GM12878 (cell line): ENCODE data around the gene SCAF8. TPM values are rescaled to one million over a fixed set of nuclear protein-coding genes. Genes with fewer than 3 reads are reported as not detected.

Source experiments
- ATAC-seq: fragments of 200-7000 bp; cut with Tn5 transposase; 3 replicates; pipeline ENCODE4 v1.9.1; 2020; ENCODE audit warnings: mild to moderate bottlenecking, moderate library complexity
- BruUV-seq: library from RNA; stranded (reverse); fragments of 400-500 nt; replicated peaks from 2 replicates; lab custom pipeline; 2021; lab: Mats Ljungman, UMichigan
- CTCF ChIA-PET: fragments of 300-600 bp; sonication (Branson Sonifier 250); formaldehyde crosslinking; extraction: SDS; loops from one replicate; lab custom pipeline; 2021; ENCODE audit warnings: inconsistent platforms; lab: Yijun Ruan, JAX
- POLR2A ChIA-PET: fragments of 350-600 bp; formaldehyde crosslinking; extraction: SDS; loops from one replicate; lab custom pipeline; 2021; ENCODE audit warnings: inconsistent platforms; lab: Charles Lee
- RAD21 ChIA-PET: fragments of 300-600 bp; sonication (Branson Sonifier 250); formaldehyde crosslinking; loops from one replicate; lab custom pipeline; 2023; ENCODE audit warnings: antibody characterized with exemption; ENCODE audit not compliant: unreplicated experiment; lab: Charles Lee
- SMC1A ChIA-PET: fragments of 300-600 bp; sonication (Branson Sonifier 250); formaldehyde crosslinking; loops from one replicate; lab custom pipeline; 2023; ENCODE audit not compliant: unreplicated experiment, uncharacterized antibody; lab: Charles Lee
- DNase-seq: peaks from one replicate; pipeline ENCODE4 v3.0.0-alpha.2; 2011; ENCODE audit warnings: low read depth, low spot score
- FAIRE-seq: peaks from 3 replicates; lab custom pipeline; 2011; peaks lifted over from hg19 to GRCh38; lab: Jason Lieb, UNC
- H2AFZ ChIP-seq: 2 replicates; pipeline ENCODE4 v1.6.0; 2011; ENCODE audit warnings: low read depth, low read length, control low read depth; ENCODE audit not compliant: control insufficient read depth
- H3K27ac ChIP-seq: 2 replicates; pipeline ENCODE4 v1.5.1; 2011; ENCODE audit warnings: control low read depth; ENCODE audit not compliant: control insufficient read depth, insufficient read depth
- H3K27me3 ChIP-seq, 2 experiments: replicated peaks in 1 of 2; 2 replicates each; pipeline versions ENCODE4 v1.6.0 to v1.6.1; 2011; ENCODE audit warnings: low read length in 1 of 2; ENCODE audit not compliant: control insufficient read depth in 2 of 2, insufficient read depth in 2 of 2
- H3K36me3 ChIP-seq, 2 experiments: 2 replicates each; pipeline ENCODE4 v1.5.1; 2011; ENCODE audit warnings: low read length in 1 of 2; ENCODE audit not compliant: control insufficient read depth in 2 of 2, insufficient read depth in 2 of 2
- H3K4me1 ChIP-seq: 2 replicates; pipeline ENCODE4 v1.6.1; 2011; ENCODE audit warnings: mild to moderate bottlenecking, low read length, moderate library complexity, mixed read lengths; ENCODE audit not compliant: control insufficient read depth, insufficient read depth
- H3K4me2 ChIP-seq: 2 replicates; pipeline ENCODE4 v1.6.0; 2011; ENCODE audit warnings: control low read depth; ENCODE audit not compliant: control insufficient read depth, insufficient read depth
- H3K4me3 ChIP-seq: fragments of 200-600 bp; sonication (generic); 2 replicates; pipeline ENCODE4 v1.5.1; 2016
- H3K79me2 ChIP-seq: 2 replicates; pipeline ENCODE4 v1.6.0; 2011; ENCODE audit warnings: low read length; ENCODE audit not compliant: control insufficient read depth, insufficient read depth
- H3K9ac ChIP-seq: 2 replicates; pipeline ENCODE4 v1.8.0; 2011; ENCODE audit warnings: low read length, control low read depth, mixed read lengths; ENCODE audit not compliant: control insufficient read depth, insufficient read depth
- H3K9me3 ChIP-seq: replicated peaks from 3 replicates; pipeline ENCODE4 v1.5.1; 2011; ENCODE audit warnings: mild to moderate bottlenecking, low read length; ENCODE audit not compliant: control insufficient read depth, insufficient read depth
- H4K20me1 ChIP-seq: 2 replicates; pipeline ENCODE4 v1.6.0; 2011; ENCODE audit not compliant: control insufficient read depth, insufficient read depth
- BCL3 ChIP-seq: IDR thresholded peaks from 2 replicates; pipeline ENCODE4 v1.6.1; 2011; ENCODE audit warnings: borderline replicate concordance, low read depth, mild to moderate bottlenecking, moderate library complexity, low read length; ENCODE audit not compliant: insufficient read depth, poor library complexity, severe bottlenecking
- CBX3 ChIP-seq: fragments of 200-600 bp; sonication (generic); IDR thresholded peaks from 2 replicates; pipeline ENCODE4 v1.6.1; 2016; ENCODE audit warnings: low read depth, borderline replicate concordance
- ETV6 ChIP-seq, 2 experiments: fragments of 450-650 bp in 1 of 2; IDR thresholded peaks in 1 of 2; conservative IDR thresholded peaks in 1 of 2; 2 replicates each; pipeline ENCODE4 v1.6.1; 2014; ENCODE audit warnings: antibody characterized with exemption in 1 of 2, borderline replicate concordance in 1 of 2, low read depth in 1 of 2, mild to moderate bottlenecking in 1 of 2, moderate library complexity in 1 of 2
- IRF4 ChIP-seq: IDR thresholded peaks from 2 replicates; pipeline ENCODE4 v1.6.1; 2011; ENCODE audit warnings: low read depth, low read length
- KDM1A ChIP-seq: fragments of 200-600 bp; sonication (generic); IDR thresholded peaks from 2 replicates; pipeline ENCODE4 v1.6.1; 2016; ENCODE audit warnings: borderline replicate concordance
- MTA2 ChIP-seq: fragments of 450-650 bp; IDR thresholded peaks from 2 replicates; pipeline ENCODE4 v1.6.1; 2016; ENCODE audit warnings: low read depth, mild to moderate bottlenecking, moderate library complexity
- NBN ChIP-seq: fragments of 450-650 bp; IDR thresholded peaks from 2 replicates; pipeline ENCODE4 v1.6.1; 2016
- NKRF ChIP-seq: fragments of 450-650 bp; conservative IDR thresholded peaks from 2 replicates; pipeline ENCODE4 v1.6.1; 2017; ENCODE audit warnings: mild to moderate bottlenecking, moderate library complexity
- NR2C1 ChIP-seq: fragments of 450-650 bp; IDR thresholded peaks from 2 replicates; pipeline ENCODE4 v1.6.1; 2017; ENCODE audit warnings: antibody characterized with exemption, mild to moderate bottlenecking, moderate library complexity
- RBBP5 ChIP-seq: fragments of 200-600 bp; sonication (generic); conservative IDR thresholded peaks from 2 replicates; pipeline ENCODE4 v1.6.1; 2016
- RFX5 ChIP-seq: IDR thresholded peaks from 2 replicates; pipeline ENCODE4 v1.6.1; 2011; ENCODE audit warnings: low read depth, low read length, improper control_type of control experiment
- TARDBP ChIP-seq: IDR thresholded peaks from 2 replicates; pipeline ENCODE4 v1.6.1; 2016; ENCODE audit warnings: borderline replicate concordance
- ZNF687 ChIP-seq: fragments of 450-650 bp; IDR thresholded peaks from 2 replicates; pipeline ENCODE4 v1.6.1; 2017; ENCODE audit warnings: mild to moderate bottlenecking, moderate library complexity
- WGBS: methylation state at CpG from one replicate; pipeline ENCODE4 v1.1.6; 2016; ENCODE audit warnings: low lambda C conversion rate; ENCODE audit not compliant: insufficient replicate concordance, insufficient coverage; ENCODE audit errors: missing lambda C conversion rate; 5-methylcytosine and 5-hydroxymethylcytosine counted together
- in situ Hi-C: fragments of 300-500 bp; cut with MboI; formaldehyde crosslinking; loops from 9 replicates; pipeline ENCODE4 v1.14.3; 2018; ENCODE audit warnings: mixed read lengths
- intact Hi-C: fragments of 100-400 bp; cut with micrococcal nuclease; formaldehyde crosslinking; loops from one replicate; pipeline ENCODE4 v1.14.2; 2022; ENCODE audit not compliant: unreplicated experiment
- polyA plus RNA-seq, 11 experiments: library from polyadenylated mRNA; depleted of rRNA in 4 of 11; unstranded in 6 of 11; stranded (reverse) in 5 of 11; fragments of >200 nt; fragmentation: Nextera tagmentation in 4 of 11; fragmentation: Illumina TruSeq in 1 of 11; extraction: Ambion mirVana in 4 of 11; extraction: Trizol in 1 of 11; gene quantifications; 1 replicate in 1 of 11; 2 replicates in 10 of 11; pipeline versions ENCODE4 v1.2.1 to v1.2.3, GENCODE V29; 2011 to 2016; ENCODE audit warnings: inconsistent platforms in 2 of 11, missing spikeins in 2 of 11, low read depth in 1 of 11
- total RNA-seq, 4 experiments: library from RNA; depleted of rRNA in 3 of 4; stranded (reverse); fragments of >200 nt in 3 of 4; fragmentation: Illumina TruSeq in 1 of 4; extraction: Trizol in 1 of 4; gene quantifications; 2 replicates each; pipeline versions ENCODE4 v1.2.1 to v1.2.3, GENCODE V29; 2013 to 2021

Gene SCAF8
- total and polyA plus RNA-seq, 10 of the 15 experiments (the other 5 are each of a cell fraction or from before 2014, with no cell fraction given), result 8.1 to 28.8 (median 15.9) TPM

GRCh38 chr6:154751011-154751800 is 18.0 kb downstream of the SCAF8 start:
- H3K4me3 ChIP-seq, result no peak overlapping the region
- ATAC-seq, result no peak
- no peak for DNase-seq
- TF ChIP-seq ZNF687 (no peak), NKRF (no peak), MTA2 (no peak), CBX3 (no peak), RFX5 (no peak), RBBP5 (no peak), NBN (no peak), TARDBP (no peak), IRF4 (no peak), BCL3 (no peak), NR2C1 (no peak), KDM1A (no peak), ETV6 (conservative IDR thresholded peaks at IDR 0.05 in 1 of 2, IDR thresholded peaks at IDR 0.05 in 1 of 2; ENCODE audit: borderline replicate concordance in 1 of 2, low read depth in 1 of 2) (no peak)

More at GRCh38 chr6:154751011-154751800, 18.0 kb downstream of the SCAF8 start:
- no peaks in the 10 kb centered on the region for H3K27me3 ChIP-seq
- WGBS, result 81% methylated on average over 13 of the region's 13 CpGs
- no peak overlapping the region for H2AFZ ChIP-seq
- ChIA-PET RAD21 (interaction anchor here (0.6 kb wide), 1 partner anchor 15 kb away, joined by 3 read pairs; no protein-coding TSS in a partner anchor), POLR2A (no interaction called here), CTCF (interaction anchor here (0.8 kb wide), 2 partner anchors 11 to 76 kb away, joined by 3 read pairs; no protein-coding TSS in a partner anchor), SMC1A (interaction anchor here (0.6 kb wide), 1 partner anchor 855 kb away, joined by 3 read pairs; no protein-coding TSS in a partner anchor)
- no peak overlapping the region for H3K4me2 ChIP-seq
- H3K9ac ChIP-seq, result no peak overlapping the region
- no peaks in the 10 kb centered on the region for H4K20me1 ChIP-seq
- no peaks in the 10 kb centered on the region for H3K4me1 ChIP-seq
- no peak overlapping the region for H3K27ac ChIP-seq
- no peak for FAIRE-seq
- H3K36me3 ChIP-seq, result no peaks in the 10 kb centered on the region; a peak in 1 of 4 replicates
- H3K9me3 ChIP-seq, result peaks cover 2% of the 10 kb centered on the region; the same call in 2 of the 3 replicates
- in situ Hi-C loops (no loop called here), intact Hi-C loops (no loop called here)
- BruUV-seq, result no TSS peak
- peaks cover 83% of the 10 kb centered on the region for H3K79me2 ChIP-seq
